Right lobe of liver (tissue), 6 donors: ENCODE measurements around the gene SHISA9. TPM values are rescaled to one million over a fixed set of nuclear protein-coding genes. Genes with fewer than 3 reads are reported as not detected.

Source experiments
- ATAC-seq, 4 donors: fragments of 200-7000 bp; cut with Tn5 transposase; one replicate each; pipeline ENCODE4 v1.9.1; 2020; ENCODE audit warnings: mild to moderate bottlenecking in 4 of 4, moderate library complexity in 4 of 4
- DNase-seq, 3 donors: peaks; one replicate each; pipeline ENCODE4 v3.0.0-alpha.2; 2020
- H3K27ac ChIP-seq, 3 donors: fragments of 200-600 bp; one replicate each; pipeline ENCODE4 v1.8.0; 2022
- H3K27me3 ChIP-seq, 2 donors: fragments of 200-600 bp; one replicate each; pipeline ENCODE4 v1.8.0; 2022
- H3K36me3 ChIP-seq, 4 donors: fragments of 200-600 bp; sonication (generic) in 1 of 4; one replicate each; pipeline versions ENCODE4 v1.5.1 to v1.8.0; 2017 to 2022; ENCODE audit warnings: control low read depth in 1 of 4
- H3K4me1 ChIP-seq, 4 donors: fragments of 200-600 bp; sonication (generic) in 1 of 4; one replicate each; pipeline versions ENCODE4 v1.5.1 to v1.8.0; 2017 to 2022; ENCODE audit warnings: control low read depth in 1 of 4
- H3K4me3 ChIP-seq, 3 donors: fragments of 200-600 bp; one replicate each; pipeline ENCODE4 v1.8.0; 2022
- H3K9me3 ChIP-seq, 4 donors: fragments of 200-600 bp; sonication (generic) in 1 of 4; one replicate each; pipeline versions ENCODE4 v1.5.1 to v1.8.0; 2017 to 2022; ENCODE audit warnings: control low read depth in 1 of 4
- POLR2A ChIP-seq: fragments of 450-650 bp; IDR thresholded peaks from one replicate; pipeline ENCODE4 v1.6.1; 2017; ENCODE audit warnings: antibody characterized with exemption, mild to moderate bottlenecking
- WGBS: methylation state at CpG from one replicate; pipeline ENCODE4 v1.1.6; 2018; ENCODE audit warnings: low coverage, low lambda C conversion rate; ENCODE audit not compliant: insufficient coverage; ENCODE audit errors: missing lambda C conversion rate; 5-methylcytosine and 5-hydroxymethylcytosine counted together
- intact Hi-C, 2 donors: fragments of 100-400 bp; cut with DNase I; formaldehyde crosslinking; loops; one replicate each; pipeline versions ENCODE4 v1.11.2 to v1.14.1; 2022
- total RNA-seq, 6 experiments: library from RNA; depleted of rRNA in 2 of 6; stranded (reverse); fragments of >200 nt in 2 of 6; fragmentation: NEBNext Ultra II Directional in 3 of 6; extraction: Animal tissue kit (Norgen Biotek cat#: 25700) in 3 of 6; gene quantifications; one replicate each; pipeline versions ENCODE4 v1.1.0 to v1.2.4, GENCODE V29; 2016 to 2023
- TF ChIP-seq, protein P1 (sequence below), 4 donors: fragments of 200-600 bp in 3 of 4; fragments of 450-650 bp in 1 of 4; IDR thresholded peaks; one replicate each; pipeline versions ENCODE4 v1.5.1 to v1.8.0; 2016 to 2022; ENCODE audit warnings: antibody characterized with exemption in 4 of 4, mild to moderate bottlenecking in 2 of 4
- donor health status: DM: no; HTN: yes; CAD: no.
- donor health status: DM: no; HTN: no; CAD: no.
- donor health status: DM: no; HTN: no; CAD: no.
- donor health status: DM: no; HTN: yes; CAD: no.
- donor health status: DM: no; HTN: yes; CAD: no.

The SHISA9 gene
- total RNA-seq, 6 experiments from 2014 or later = 0.02 to 0.06 TPM; not detected in 4

- no peak for DNase-seq
- 14% methylated on average over 1 of the region's 1 CpG for WGBS
- H3K4me1 ChIP-seq = peaks cover 0 to 21% (median 8%) of the 10 kb centered on the region in 4 donors
- H3K27ac ChIP-seq = peak overlapping the region in 1 of 3 donors; percentile 78
- no peaks in the 10 kb centered on the region for H3K9me3 ChIP-seq
- intact Hi-C loops = no loop called here
- no peaks in the 10 kb centered on the region for H3K36me3 ChIP-seq
- H3K27me3 ChIP-seq = no peaks in the 10 kb centered on the region
- no peak for ATAC-seq
- no peak for TF ChIP-seq POLR2A
- TF ChIP-seq, protein P1, sequence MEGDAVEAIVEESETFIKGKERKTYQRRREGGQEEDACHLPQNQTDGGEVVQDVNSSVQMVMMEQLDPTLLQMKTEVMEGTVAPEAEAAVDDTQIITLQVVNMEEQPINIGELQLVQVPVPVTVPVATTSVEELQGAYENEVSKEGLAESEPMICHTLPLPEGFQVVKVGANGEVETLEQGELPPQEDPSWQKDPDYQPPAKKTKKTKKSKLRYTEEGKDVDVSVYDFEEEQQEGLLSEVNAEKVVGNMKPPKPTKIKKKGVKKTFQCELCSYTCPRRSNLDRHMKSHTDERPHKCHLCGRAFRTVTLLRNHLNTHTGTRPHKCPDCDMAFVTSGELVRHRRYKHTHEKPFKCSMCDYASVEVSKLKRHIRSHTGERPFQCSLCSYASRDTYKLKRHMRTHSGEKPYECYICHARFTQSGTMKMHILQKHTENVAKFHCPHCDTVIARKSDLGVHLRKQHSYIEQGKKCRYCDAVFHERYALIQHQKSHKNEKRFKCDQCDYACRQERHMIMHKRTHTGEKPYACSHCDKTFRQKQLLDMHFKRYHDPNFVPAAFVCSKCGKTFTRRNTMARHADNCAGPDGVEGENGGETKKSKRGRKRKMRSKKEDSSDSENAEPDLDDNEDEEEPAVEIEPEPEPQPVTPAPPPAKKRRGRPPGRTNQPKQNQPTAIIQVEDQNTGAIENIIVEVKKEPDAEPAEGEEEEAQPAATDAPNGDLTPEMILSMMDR (IDR thresholded peaks at IDR 0.05) = no peak
- peak overlapping the region in 1 of 3 donors; percentile 26 for H3K4me3 ChIP-seq
Observed at GRCh38 chr16:13270602-13271001, 369.2 kb downstream of the SHISA9 start.

GRCh38 chr16:13289515-13289914 lies 388.1 kb downstream of the SHISA9 start:
- intact Hi-C loops = no loop called here
- TF ChIP-seq POLR2A = no peak
- TF ChIP-seq, protein P1 (IDR thresholded peaks at IDR 0.05) = no peak

More at GRCh38 chr16:13289515-13289914, 388.1 kb downstream of the SHISA9 start:
- DNase-seq = no peak
- Histone ChIP-seq H3K27me3 (no peaks in the 10 kb centered on the region), H3K4me1 (no peaks in the 10 kb centered on the region), H3K9me3 (no peaks in the 10 kb centered on the region), H3K36me3 (no peaks in the 10 kb centered on the region), H3K4me3 (no peak overlapping the region), H3K27ac (no peak overlapping the region)
- ATAC-seq = no peak

Other genes with a start within 250 kb of the SHISA9 start
- 10 to 100 TPM; 24.0 to 41.6 (median 31.0) TPM for gene CPPED1, start 97.7 kb upstream of the SHISA9 start, total RNA-seq